BJ (cell line): ENCODE data around the gene NFYC. TPM values are rescaled to one million over a fixed set of nuclear protein-coding genes. Genes with fewer than 3 reads are reported as not detected.

Source experiments
- CTCF ChIA-PET: fragments of 350-600 bp; formaldehyde crosslinking; extraction: SDS; loops from one replicate; lab custom pipeline; 2021; ENCODE audit warnings: antibody characterized with exemption, inconsistent platforms; lab: Yijun Ruan, JAX
- POLR2A ChIA-PET: fragments of 300-600 bp; sonication (Branson Sonifier 250); formaldehyde crosslinking; extraction: SDS; loops from one replicate; lab custom pipeline; 2021; ENCODE audit warnings: antibody characterized with exemption; lab: Charles Lee
- DNase-seq: peaks from one replicate; pipeline ENCODE4 v3.0.0-alpha.2; 2011; ENCODE audit warnings: low read depth
- H3K27me3 ChIP-seq: 2 replicates; pipeline ENCODE4 v1.6.0; 2011; ENCODE audit warnings: low read length; ENCODE audit not compliant: control insufficient read depth, insufficient read depth
- H3K36me3 ChIP-seq: 2 replicates; pipeline ENCODE4 v1.5.1; 2011; ENCODE audit warnings: low read length; ENCODE audit not compliant: control insufficient read depth, insufficient read depth
- H3K4me3 ChIP-seq: 2 replicates; pipeline ENCODE4 v1.5.1; 2011; ENCODE audit warnings: low read depth, mild to moderate bottlenecking, control low read depth, low read length
- CTCF ChIP-seq: IDR thresholded peaks from 2 replicates; pipeline ENCODE4 v1.5.1; 2011; ENCODE audit warnings: low read depth, mild to moderate bottlenecking, control low read depth, inconsistent platforms, low read length, moderate library complexity; ENCODE audit not compliant: insufficient read depth
- polyA plus RNA-seq: library from polyadenylated mRNA; depleted of rRNA; stranded (reverse); fragments of >200 nt; gene quantifications from 2 replicates; pipeline ENCODE4 v1.2.3, GENCODE V29; 2011

NFYC gene
- polyA plus RNA-seq, 1 experiment, result 63.2 TPM

GRCh38 chr1:40734882-40735628, 43.6 kb downstream of the NFYC start:
- H3K27me3 ChIP-seq, result no peaks in the 10 kb centered on the region
- no peak overlapping the region for H3K4me3 ChIP-seq
- no peak for TF ChIP-seq CTCF
- no peaks in the 10 kb centered on the region for H3K36me3 ChIP-seq
- CTCF ChIA-PET, result no interaction called here
- POLR2A ChIA-PET, result no interaction called here
- DNase-seq, result no peak

- no peak for TF ChIP-seq CTCF
- no peaks in the 10 kb centered on the region for H3K36me3 ChIP-seq
- POLR2A ChIA-PET, result no interaction called here
- peak; percentile 50 for DNase-seq
- no peaks in the 10 kb centered on the region for H3K27me3 ChIP-seq
- CTCF ChIA-PET, result interaction anchor here (0.5 kb wide), 1 partner anchor 68 kb away, joined by 3 read pairs; no protein-coding TSS in a partner anchor
- H3K4me3 ChIP-seq, result no peak overlapping the region
These were observed 44.6 kb downstream of the NFYC start for GRCh38 chr1:40736085-40736531.

GRCh38 chr1:40738831-40739230, 47.3 kb downstream of the NFYC start:
- H3K36me3 ChIP-seq, result peaks cover 2% of the 10 kb centered on the region; the same call in 1 of the 2 replicates
- peak; percentile 70 for DNase-seq
- ChIA-PET CTCF (interaction anchor here (0.9 to 2.0 kb wide), 3 partner anchors 18 to 35 kb away, joined by 3 to 8 read pairs (median 5); no protein-coding TSS in a partner anchor), POLR2A (interaction anchor here (0.6 kb wide), 2 partner anchors 11 to 31 kb away, joined by 3 to 5 read pairs; no protein-coding TSS in a partner anchor)
- no peaks in the 10 kb centered on the region for H3K27me3 ChIP-seq
- H3K4me3 ChIP-seq, result no peak overlapping the region
- TF ChIP-seq CTCF, result no peak

GRCh38 chr1:40739455-40740008, 48.0 kb downstream of the NFYC start:
- TF ChIP-seq CTCF, result no peak
- CTCF ChIA-PET, result interaction anchor here (0.6 to 2.0 kb wide), 4 partner anchors 17 to 35 kb away, joined by 3 to 8 read pairs (median 4); no protein-coding TSS in a partner anchor
- H3K27me3 ChIP-seq, result no peaks in the 10 kb centered on the region
- POLR2A ChIA-PET, result interaction anchor here (0.6 kb wide), 2 partner anchors 11 to 32 kb away, joined by 3 to 5 read pairs; no protein-coding TSS in a partner anchor
- peak; percentile 63 for DNase-seq
- H3K36me3 ChIP-seq, result peaks cover 2% of the 10 kb centered on the region; the same call in 1 of the 2 replicates
- no peak overlapping the region for H3K4me3 ChIP-seq
